Fibroblast of skin of right quadriceps (primary cell): Measurements from ENCODE around the gene HSP90AA1.
"Not testable (repeated sequence)": the region's sequence is repeated elsewhere in the genome, so short reads cannot be mapped to it uniquely, and the experiment has no call there.

Experiments
- DNase-seq: peaks from one replicate; pipeline ENCODE4 v3.0.0-alpha.2; 2013

Gene HSP90AA1

GRCh38 chr14:102086972-102087761, at the start of gene HSP90AA1:
HSP90AA1 (minus strand) TSS chr14:102087044; CDS start chr14:102086378, 666 bp downstream.
- DNase-seq = peak; percentile 94

DNA sequence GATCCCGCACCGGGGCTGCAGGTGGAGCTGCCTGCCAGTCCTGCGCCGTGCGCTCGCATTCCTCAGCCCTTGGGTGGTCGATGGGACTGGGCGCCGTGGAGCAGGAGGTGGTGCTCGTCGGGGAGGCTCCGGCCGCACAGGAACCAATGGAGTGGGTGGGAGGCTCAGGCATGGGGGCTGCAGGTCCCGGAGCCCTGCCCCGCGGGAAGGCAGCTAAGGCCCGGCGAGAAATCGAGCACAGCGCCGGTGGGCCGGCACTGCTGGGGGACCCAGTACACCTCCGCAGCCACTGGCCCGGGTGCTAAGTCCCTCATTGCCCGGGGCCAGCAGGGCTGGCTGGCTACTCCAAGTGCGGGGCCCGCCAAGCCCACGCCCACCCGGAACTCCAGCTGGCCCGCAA, 48.6 kb upstream of the HSP90AA1 start:
- not testable (repeated sequence) for DNase-seq

DNA sequence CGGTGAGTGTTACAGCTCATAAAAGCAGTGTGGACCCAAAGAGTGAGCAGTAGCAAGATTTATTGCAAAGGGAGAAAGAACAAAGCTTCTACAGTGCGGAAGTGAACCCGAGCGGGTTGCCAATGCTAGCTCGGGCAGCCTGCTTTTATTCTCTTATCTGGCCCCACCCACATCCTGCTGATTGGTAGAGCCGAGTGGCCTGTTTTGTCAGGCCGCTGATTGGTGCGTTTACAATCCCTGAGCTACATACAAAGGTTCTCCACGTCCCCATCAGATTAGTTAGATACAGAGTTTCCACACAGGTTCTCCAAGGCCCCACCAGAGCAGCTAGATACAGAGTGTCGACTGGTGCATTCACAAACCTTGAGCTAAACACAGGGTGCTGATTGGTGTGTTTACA, 47.9 kb upstream of the HSP90AA1 start:
- DNase-seq = not testable (repeated sequence)

DNA sequence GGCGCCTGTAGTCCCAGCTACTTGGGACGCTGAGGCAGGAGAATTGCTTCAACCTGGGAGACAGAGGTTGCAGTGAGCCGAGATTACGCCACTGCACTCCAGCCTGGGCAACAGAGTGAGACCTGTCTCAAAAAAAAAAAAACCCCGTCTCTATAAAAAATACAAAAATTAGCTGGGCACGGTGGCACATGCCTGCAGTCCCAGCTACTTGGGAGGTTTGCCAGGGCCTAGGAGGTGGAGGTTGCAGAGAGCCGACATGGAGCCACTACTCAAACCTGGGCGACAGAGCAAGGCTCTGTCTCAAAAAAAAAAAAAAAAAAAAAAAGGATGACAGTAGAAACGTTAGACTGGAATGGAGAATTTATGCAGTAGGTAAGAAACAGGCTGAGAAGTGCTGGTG, 47.2 kb upstream of the HSP90AA1 start:
- not testable (repeated sequence) for DNase-seq

GRCh38 chr14:102131741-102132140, 44.9 kb upstream of the HSP90AA1 start:
- DNase-seq = no peak

DNA sequence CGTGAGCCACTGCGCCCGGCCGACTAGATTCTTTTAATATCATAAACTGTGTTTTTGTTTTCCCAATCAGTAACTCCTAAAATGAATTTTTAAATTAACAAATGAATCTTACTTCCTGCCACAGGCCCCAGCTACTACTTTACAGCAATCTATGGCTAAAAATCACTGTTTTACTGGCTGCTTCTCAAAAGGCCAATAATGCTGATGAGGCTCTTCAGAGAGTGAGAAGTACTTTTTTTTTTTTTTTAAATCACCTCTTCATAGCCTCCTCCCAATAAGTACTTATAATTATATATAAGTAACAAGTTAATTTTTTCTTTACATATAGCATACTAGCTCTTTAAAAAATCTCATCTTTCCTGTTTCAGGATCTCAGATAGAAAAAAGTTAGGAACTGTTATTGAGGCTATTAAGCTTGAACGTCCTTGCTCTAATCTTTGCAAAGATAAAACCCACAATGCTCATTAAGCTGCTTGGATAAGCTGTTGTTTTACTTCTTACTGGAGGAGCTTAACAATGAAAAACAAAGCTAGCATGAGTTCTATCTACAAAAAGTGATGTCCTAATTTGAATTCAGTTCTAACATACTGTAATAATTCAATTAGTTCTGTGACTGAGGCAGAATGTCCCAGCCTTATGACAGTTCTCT, 40.1 kb upstream of the HSP90AA1 start:
- DNase-seq = no peak

DNA sequence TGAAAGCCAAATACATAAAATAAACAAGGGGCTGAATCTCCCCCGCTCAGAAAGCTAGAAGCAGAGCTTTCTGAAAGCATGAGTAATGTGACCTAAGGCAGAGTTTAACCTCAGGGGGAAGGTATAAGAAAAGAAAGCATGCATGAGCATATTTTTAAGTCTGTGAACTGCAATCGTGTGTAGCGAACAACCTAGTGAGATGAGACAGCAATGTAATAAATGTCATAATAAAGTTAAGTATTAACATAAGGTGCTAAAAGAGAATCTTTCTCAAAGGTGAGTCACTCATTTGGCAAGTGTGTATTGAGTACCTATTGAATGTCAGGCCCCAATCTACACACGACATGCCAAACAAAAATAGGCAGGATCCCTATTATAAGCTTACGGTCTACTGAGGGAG, 38.7 kb upstream of the HSP90AA1 start:
- DNase-seq = no peak

- no peak for DNase-seq
These were observed 37.6 kb upstream of the HSP90AA1 start for GRCh38 chr14:102124419-102124818.

DNA sequence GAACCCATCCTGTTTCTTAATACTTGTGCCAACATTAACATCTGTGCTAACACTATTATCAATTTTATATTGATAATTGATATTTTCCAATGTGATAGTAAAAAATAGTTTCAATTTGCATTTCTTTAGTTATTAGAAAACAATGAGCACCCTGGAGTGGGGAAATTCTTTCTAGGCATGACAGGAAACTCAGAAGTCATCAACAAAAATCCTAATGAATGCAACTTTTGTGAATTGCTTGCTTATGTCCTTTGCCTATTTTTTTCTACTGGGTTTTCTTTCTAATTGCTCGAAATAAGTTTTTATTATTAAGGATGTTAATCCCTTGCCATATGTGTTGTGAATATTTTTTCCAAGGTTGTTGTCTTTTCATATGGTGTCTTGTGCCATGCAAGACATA, 34.7 kb upstream of the HSP90AA1 start:
- DNase-seq = no peak

DNA sequence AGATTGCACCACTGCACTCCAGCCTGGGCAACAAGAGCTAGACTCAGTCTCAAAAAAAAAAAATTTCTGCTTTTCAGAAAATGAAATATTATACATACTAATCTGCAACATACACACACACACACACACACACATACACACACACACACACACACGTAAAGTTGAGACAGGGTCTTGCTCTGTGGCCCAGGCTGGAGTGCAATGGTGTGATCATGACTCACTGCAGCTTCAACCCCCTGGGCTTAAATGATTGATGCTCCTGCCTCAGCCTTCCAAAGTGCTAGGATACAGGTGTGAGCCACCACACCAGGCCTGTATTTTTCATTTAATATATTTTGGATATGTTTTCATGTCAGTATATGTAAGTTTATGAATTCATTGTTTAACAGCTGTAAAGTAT, 34.0 kb upstream of the HSP90AA1 start:
- no peak for DNase-seq

- no peak for DNase-seq
These were observed 31.0 kb upstream of the HSP90AA1 start for GRCh38 chr14:102117852-102118251.

DNA sequence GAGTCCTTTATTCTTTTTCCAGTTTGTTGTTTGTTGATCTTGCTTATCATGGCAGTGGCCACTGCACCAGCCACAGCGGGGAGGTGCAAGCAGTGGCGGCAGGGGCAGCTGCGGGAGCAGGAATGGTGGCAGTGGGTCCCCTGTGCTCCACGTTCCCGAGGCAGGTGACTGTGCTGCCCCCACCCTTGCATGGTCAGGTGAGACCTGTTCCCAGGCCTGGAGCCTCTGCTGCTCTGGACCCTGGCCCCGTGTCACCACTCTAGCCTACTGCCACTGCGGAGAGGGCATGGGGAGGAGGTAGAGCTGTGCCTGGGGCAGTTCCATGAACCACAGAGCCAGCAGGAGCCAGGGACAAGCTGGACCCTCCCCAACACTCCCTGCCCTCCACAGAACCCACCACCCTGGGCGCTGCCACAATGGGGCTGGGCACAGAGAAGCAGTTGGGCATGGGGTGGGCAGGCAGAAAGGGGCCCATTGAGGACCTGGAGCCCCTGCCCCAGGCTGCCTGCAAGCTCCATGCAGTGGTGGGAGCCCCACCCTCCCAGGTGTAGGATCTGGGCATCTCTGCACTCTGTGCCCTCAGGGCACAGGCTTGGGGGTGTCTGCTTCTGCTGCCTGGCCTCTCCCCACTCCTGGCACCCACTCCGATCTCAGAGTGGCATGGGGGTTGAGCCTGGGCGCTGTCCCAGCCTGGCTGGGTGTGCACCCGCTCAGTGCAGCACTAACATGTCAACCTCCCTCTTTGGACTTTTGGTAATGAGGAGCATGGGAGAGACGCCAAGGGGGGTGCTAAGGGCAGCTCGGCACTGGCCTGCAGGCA, 29.7 kb upstream of the HSP90AA1 start:
- DNase-seq = no peak

DNA sequence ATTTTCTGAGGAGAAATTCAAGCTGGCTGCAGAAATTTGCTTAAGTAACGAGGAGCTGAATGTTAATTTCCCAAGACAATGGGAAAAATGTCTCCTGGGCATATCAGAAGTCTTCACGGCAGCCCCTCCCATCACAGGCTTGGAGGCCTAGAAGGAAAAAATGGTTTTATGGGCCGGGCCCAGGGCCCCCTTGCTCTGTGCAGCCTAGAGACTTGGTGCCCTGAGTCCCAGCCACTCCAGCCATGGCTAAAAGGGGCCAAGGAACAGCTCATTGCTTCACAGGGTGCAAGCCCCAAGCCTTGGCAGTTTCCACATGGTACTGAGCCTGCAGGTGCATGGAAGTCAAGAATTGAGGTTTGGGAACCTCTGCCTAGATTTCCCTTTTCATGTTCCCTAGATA, 24.3 kb upstream of the HSP90AA1 start:
- no peak for DNase-seq

DNA sequence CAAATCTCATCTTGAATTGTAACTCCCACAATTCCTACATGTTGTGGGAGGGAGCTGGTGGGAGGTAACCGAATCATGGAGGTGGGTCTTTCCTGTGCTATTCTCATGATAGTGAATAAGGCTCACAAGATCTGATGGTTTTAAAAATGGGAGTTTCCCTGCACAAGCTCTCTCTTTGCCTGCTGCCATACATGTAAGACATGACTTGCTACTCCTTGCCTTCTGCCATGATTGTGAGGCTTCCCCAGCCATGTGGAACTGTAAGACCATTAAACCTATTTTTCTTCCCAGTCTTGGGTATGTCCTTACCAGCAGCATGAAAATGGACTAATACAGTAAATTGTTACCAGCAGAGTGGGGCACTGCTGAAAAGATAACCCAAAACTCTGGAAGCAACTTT, 22.5 kb upstream of the HSP90AA1 start:
- DNase-seq = not testable (repeated sequence)

DNA sequence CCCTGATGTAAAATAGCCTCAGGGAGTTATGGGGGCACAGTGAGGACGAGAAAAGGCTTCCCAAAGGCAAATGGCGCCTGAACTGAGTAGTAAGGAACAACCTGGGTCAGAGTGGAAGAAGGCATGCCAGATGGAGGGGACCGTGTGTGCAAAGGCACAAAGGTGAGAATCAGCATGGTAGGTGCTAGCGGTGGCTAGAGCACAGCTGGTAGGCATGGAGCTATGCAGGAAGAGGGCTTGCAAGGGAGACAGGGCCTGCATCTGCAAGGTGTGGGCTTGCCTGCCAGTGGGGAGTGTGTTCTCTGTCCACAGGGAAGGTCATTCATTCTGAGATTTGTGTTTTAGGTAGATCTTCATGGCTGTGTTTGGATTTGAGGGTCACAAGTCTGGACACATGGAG, 18.5 kb upstream of the HSP90AA1 start:
- DNase-seq = no peak

GRCh38 chr14:102103062-102103695, 16.3 kb upstream of the HSP90AA1 start:
- DNase-seq = no peak

- DNase-seq = no peak
These were observed 10.7 kb upstream of the HSP90AA1 start for GRCh38 chr14:102097441-102098135.

DNA sequence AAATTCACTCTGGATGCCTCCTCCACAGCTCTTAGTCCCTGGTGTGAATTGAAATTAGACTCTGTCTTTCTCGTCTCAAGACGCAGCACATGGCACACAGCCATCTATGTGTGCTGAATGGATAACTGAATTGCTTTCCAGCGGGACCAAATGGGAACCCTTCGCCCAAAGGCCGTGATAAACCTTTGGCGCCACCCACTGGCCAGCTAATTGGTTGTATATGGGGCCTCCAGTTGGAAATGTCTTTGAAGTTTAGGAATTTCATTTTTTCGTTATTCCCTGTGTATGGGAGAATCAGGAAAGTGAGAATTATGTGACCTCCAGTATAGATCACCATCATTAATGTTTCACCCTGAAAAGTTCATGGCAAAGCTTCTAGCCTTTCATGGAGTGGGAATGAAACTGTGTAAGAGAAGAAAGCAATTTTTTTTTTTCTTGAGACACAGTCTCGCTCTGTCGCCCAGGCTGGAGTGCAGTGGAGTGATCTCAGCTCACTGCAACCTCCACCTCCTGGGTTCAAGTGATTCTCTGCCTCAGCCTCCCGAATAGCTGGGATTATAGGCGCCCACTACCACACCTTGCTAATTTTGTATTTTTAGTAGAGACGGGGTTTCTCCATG, 9.8 kb upstream of the HSP90AA1 start:
- DNase-seq = peak; percentile 78

- DNase-seq = no peak
These were observed 9.2 kb upstream of the HSP90AA1 start for GRCh38 chr14:102095871-102096568.

DNA sequence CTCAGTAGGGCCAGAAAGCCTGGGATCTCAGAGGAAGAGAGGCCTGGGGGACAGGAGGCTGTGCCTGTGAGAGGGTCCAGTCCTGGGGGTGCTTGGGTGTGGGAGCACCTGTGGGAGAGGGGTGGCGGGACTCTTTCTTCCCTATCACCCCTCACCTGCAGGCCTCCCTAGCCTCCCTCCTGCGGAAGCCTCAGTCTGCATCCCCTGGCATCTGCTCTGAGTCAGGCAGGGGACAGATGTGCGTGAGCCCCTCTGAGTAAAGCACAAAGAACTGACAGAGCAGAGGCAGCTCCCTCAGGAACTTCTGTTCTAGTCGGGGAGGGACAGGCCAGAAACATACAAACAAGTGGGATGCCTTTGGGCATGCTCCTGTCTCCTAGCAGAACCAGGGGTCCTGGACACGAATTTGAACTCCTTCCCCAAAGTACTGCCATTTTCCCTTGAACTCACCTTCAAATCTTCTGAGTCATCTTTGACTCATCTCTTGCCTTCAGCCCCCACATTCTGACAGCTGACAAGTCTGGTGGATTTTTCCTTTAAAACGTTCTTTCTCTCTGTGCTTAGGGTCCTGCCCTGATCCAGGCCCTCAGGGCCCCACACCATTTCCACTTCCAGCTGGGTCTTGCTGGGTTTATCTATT, 8.5 kb upstream of the HSP90AA1 start:
- DNase-seq = peak; percentile 18

DNA sequence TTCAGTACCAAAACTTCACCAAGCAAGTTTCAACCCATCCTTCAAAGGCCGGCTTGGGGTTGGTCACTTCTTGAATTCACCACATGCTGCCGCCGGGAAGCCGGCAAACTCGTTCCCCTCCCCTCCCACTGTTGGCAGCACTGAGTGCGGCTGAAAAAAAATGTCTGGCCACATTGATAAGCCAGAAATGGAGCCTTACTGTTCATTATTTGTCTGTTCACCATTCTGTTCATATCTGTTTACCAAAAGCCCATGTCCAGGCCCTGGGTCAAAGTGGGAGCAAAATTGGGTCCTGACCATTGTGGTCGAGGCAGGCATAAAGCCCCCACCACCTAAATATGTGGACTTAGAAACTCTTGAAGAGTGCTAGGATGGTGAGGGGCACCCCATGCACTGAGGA, 7.3 kb upstream of the HSP90AA1 start:
- no peak for DNase-seq
